HepG2 (cell line): Measurements from ENCODE around the gene CELA2B.

ENCODE experiments used
- CTCF ChIP-seq: sonication (generic); formaldehyde crosslinking; IDR thresholded peaks from 2 replicates; pipeline ENCODE4 v1.5.0; 2020; ENCODE audit warnings: mild to moderate bottlenecking, missing genetic modification reagents, moderate library complexity
- ETV6 ChIP-seq: sonication (generic); formaldehyde crosslinking; conservative IDR thresholded peaks from 2 replicates; pipeline ENCODE4 v1.4.0; 2020; ENCODE audit warnings: missing genetic modification reagents
- HOXA7 ChIP-seq: sonication (generic); formaldehyde crosslinking; IDR thresholded peaks from 2 replicates; pipeline ENCODE4 v1.8.1; 2022; ENCODE audit warnings: mild to moderate bottlenecking, missing genetic modification reagents, moderate library complexity
- MLX ChIP-seq: IDR thresholded peaks from 2 replicates; pipeline ENCODE4 v1.6.1; 2016
- NCOA1 ChIP-seq: sonication (generic); formaldehyde crosslinking; IDR thresholded peaks from 2 replicates; pipeline ENCODE4 v1.9.0; 2021; ENCODE audit warnings: missing genetic modification reagents
- POLR2A ChIP-seq, 2 experiments: IDR thresholded peaks; 2 replicates each; pipeline ENCODE4 v1.6.1; 2011; ENCODE audit warnings: low read depth in 2 of 2, low read length in 2 of 2, mild to moderate bottlenecking in 1 of 2, moderate library complexity in 1 of 2; ENCODE audit not compliant: insufficient read depth in 1 of 2
- RFX5 ChIP-seq: IDR thresholded peaks from 2 replicates; pipeline ENCODE4 v1.6.1; 2011; ENCODE audit warnings: low read depth, low read length, improper control_type of control experiment
- SP140L ChIP-seq: sonication (generic); formaldehyde crosslinking; IDR thresholded peaks from 2 replicates; pipeline ENCODE4 v1.4.0; 2020; ENCODE audit warnings: missing genetic modification reagents, borderline replicate concordance
- TEF ChIP-seq: sonication (generic); formaldehyde crosslinking; IDR thresholded peaks from 2 replicates; pipeline ENCODE4 v1.5.0; 2020; ENCODE audit warnings: missing genetic modification reagents
- ZZZ3 ChIP-seq: sonication (generic); formaldehyde crosslinking; IDR thresholded peaks from 2 replicates; pipeline ENCODE4 v1.4.0; 2020; ENCODE audit warnings: missing genetic modification reagents, mild to moderate bottlenecking, borderline replicate concordance

GRCh38 chr1:15477646-15478212 lies 1.8 kb downstream of the CELA2B start:
- TF ChIP-seq HOXA7 (CRISPR knock-in tag) (no peak), POLR2A (IDR thresholded peaks at IDR 0.05; ENCODE audit: insufficient read depth in 1 of 2, low read depth in 2 of 2, low read length in 2 of 2) (no peak), ETV6 (CRISPR knock-in tag) (no peak), ZZZ3 (CRISPR knock-in tag) (no peak), SP140L (CRISPR knock-in tag) (no peak), CTCF (CRISPR knock-in tag) (no peak), TEF (no peak), RFX5 (no peak), MLX (CRISPR knock-in tag) (no peak), NCOA1 (CRISPR knock-in tag) (no peak)
